Body of pancreas (tissue), 4 donors: ENCODE measurements around the gene BRSK1.

Source experiments
- CTCF ChIP-seq, 7 experiments: fragments of 450-650 bp in 4 of 7; fragments of 200-600 bp in 3 of 7; sonication (generic) in 3 of 7; IDR thresholded peaks; one replicate each; pipeline ENCODE4 v1.5.1; 2016 to 2019; ENCODE audit warnings: antibody characterized with exemption in 7 of 7
- POLR2A ChIP-seq, 3 donors: fragments of 450-650 bp; IDR thresholded peaks; one replicate each; pipeline ENCODE4 v1.6.1; 2016; ENCODE audit warnings: antibody characterized with exemption in 3 of 3, mild to moderate bottlenecking in 2 of 3

- TF ChIP-seq CTCF (IDR thresholded peaks at IDR 0.05), result no peak
- no peak for TF ChIP-seq POLR2A (IDR thresholded peaks at IDR 0.05)
Measured at GRCh38 chr19:55303477-55303876, 19.7 kb downstream of the BRSK1 start.
